Right cardiac atrium (tissue), 5 donors: ENCODE results near the gene CFAP221. TPM values are rescaled to one million over a fixed set of nuclear protein-coding genes. Genes with fewer than 3 reads are reported as not detected.
A peak's percentile ranks its signal among the peaks of the same experiment; 100 is the strongest.
"Not testable (repeated sequence)": the region's sequence is repeated elsewhere in the genome, so short reads cannot be mapped to it uniquely, and the experiment has no call there.

Experiments
- ATAC-seq, 2 donors: fragments of 200-7000 bp; cut with Tn5 transposase; one replicate each; pipeline versions ENCODE4 v1.8.0 to v1.9.1; 2020; ENCODE audit warnings: moderate library complexity in 2 of 2, mild to moderate bottlenecking in 1 of 2
- DNase-seq, 3 donors: peaks; one replicate each; pipeline ENCODE4 v3.0.0-alpha.2; 2020
- H3K27ac ChIP-seq: one replicate; pipeline ENCODE4 v1.5.1; 2013; ENCODE audit warnings: mild to moderate bottlenecking, low read length, control low read depth, moderate library complexity
- H3K27me3 ChIP-seq: one replicate; pipeline ENCODE4 v1.6.1; 2013; ENCODE audit not compliant: control insufficient read depth, insufficient read depth
- H3K4me1 ChIP-seq: one replicate; pipeline ENCODE4 v1.6.1; 2013; ENCODE audit warnings: low read length; ENCODE audit not compliant: control insufficient read depth, insufficient read depth
- H3K4me3 ChIP-seq: one replicate; pipeline ENCODE4 v1.5.1; 2013; ENCODE audit warnings: low read length, control low read depth
- H3K9me3 ChIP-seq: one replicate; pipeline ENCODE4 v1.6.1; 2013; ENCODE audit warnings: low read length; ENCODE audit not compliant: control insufficient read depth
- WGBS: extraction: QIAGEN DNeasy Blood & Tissue Kit; methylation state at CpG from one replicate; pipeline ENCODE4 v1.1.7; 2013; 5-methylcytosine and 5-hydroxymethylcytosine counted together
- intact Hi-C, 4 donors: fragments of 100-400 bp; cut with DNase I; formaldehyde crosslinking; loops; one replicate each; pipeline versions ENCODE4 v1.11.0 to v1.14.0; 2022 to 2023
- polyA plus RNA-seq: library from polyadenylated mRNA; stranded (reverse); fragments of 200-250 nt; gene quantifications from one replicate; pipeline ENCODE4 v1.2.3, GENCODE V29; 2013
- total RNA-seq, 4 donors: library from RNA; stranded (reverse); fragmentation: NEBNext Ultra II Directional; extraction: Animal tissue kit (Norgen Biotek cat#: 25700); gene quantifications; one replicate each; pipeline ENCODE4 v1.2.1, GENCODE V29; 2021
- donor health status: healthy with polysubstance abuse.
- donor health status: DM: no; HTN: yes; CAD: no.
- donor health status: DM: no; HTN: no; CAD: no.
- donor health status: DM: no; HTN: yes; CAD: no; lungs with severe emphysema.
- donor health status: DM: yes; HTN: yes; CAD: no.

The CFAP221 gene
- total and polyA plus RNA-seq, 5 donors = 0.63 to 3.7 (median 2.1) TPM

- Histone ChIP-seq H3K27me3 (no peaks in the 10 kb centered on the region), H3K4me3 (no peak overlapping the region), H3K4me1 (no peaks in the 10 kb centered on the region), H3K9me3 (no peaks in the 10 kb centered on the region), H3K27ac (no peak overlapping the region)
- ATAC-seq (no peak), DNase-seq (no peak)
- 56% methylated on average over 3 of the region's 3 CpGs for WGBS
- intact Hi-C loops = no loop called here
Measured at GRCh38 chr2:119590873-119591272, 46.6 kb downstream of the CFAP221 start.

- peak; percentile 29 to 54 for ATAC-seq
- Histone ChIP-seq H3K4me3 (no peak overlapping the region), H3K27me3 (no peaks in the 10 kb centered on the region), H3K27ac (no peak overlapping the region), H3K4me1 (no peaks in the 10 kb centered on the region), H3K9me3 (no peaks in the 10 kb centered on the region)
- 68% methylated on average over 3 of the region's 3 CpGs for WGBS
- DNase-seq = no peak
- intact Hi-C loops = no loop called here
Measured at GRCh38 chr2:119591523-119591922, 47.3 kb downstream of the CFAP221 start.

- intact Hi-C loops = no loop called here
- ATAC-seq (no peak), DNase-seq (no peak)
- Histone ChIP-seq H3K9me3 (no peaks in the 10 kb centered on the region), H3K27ac (no peak overlapping the region), H3K4me3 (no peak overlapping the region), H3K27me3 (no peaks in the 10 kb centered on the region), H3K4me1 (no peaks in the 10 kb centered on the region)
- WGBS = 84% methylated on average over 5 of the region's 5 CpGs
Measured at GRCh38 chr2:119592436-119592835, 48.2 kb downstream of the CFAP221 start.

DNA sequence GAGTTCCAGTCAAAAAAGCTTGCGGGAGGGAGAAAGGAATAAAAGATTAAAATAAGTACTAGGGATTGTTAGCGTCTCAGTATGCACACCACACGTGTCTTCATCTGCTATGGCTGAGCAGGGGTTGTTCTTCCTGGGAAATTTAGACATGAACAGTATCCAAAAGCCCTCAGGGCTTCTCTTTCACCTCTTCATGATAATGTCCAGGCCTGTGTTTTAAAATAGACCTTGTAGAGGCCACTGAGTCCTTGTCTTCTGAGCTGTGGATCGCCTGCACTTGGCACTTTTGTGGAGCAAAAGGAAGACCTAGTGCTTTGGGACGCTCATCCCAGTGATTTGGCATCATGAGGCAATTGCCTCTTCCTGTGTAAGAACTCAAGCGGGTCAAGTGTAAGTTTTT, 52.4 kb downstream of the CFAP221 start:
- Histone ChIP-seq H3K4me1 (no peaks in the 10 kb centered on the region), H3K27me3 (no peaks in the 10 kb centered on the region), H3K4me3 (no peak overlapping the region), H3K9me3 (no peaks in the 10 kb centered on the region), H3K27ac (peak overlapping the region; percentile 55)
- ATAC-seq (peak; percentile 39 to 69), DNase-seq (no peak)
- intact Hi-C loops = no loop called here
- 69% methylated on average over 6 of the region's 6 CpGs for WGBS

- Histone ChIP-seq H3K9me3 (no peaks in the 10 kb centered on the region), H3K4me3 (no peak overlapping the region), H3K4me1 (no peaks in the 10 kb centered on the region), H3K27me3 (no peaks in the 10 kb centered on the region), H3K27ac (peak overlapping the region; percentile 4)
- 53% methylated on average over 5 of the region's 5 CpGs for WGBS
- intact Hi-C loops = no loop called here
- ATAC-seq = peak; percentile 59 to 78
- DNase-seq = no peak
Measured at GRCh38 chr2:119598596-119599263, 54.5 kb downstream of the CFAP221 start.

- intact Hi-C loops = no loop called here
- Histone ChIP-seq H3K4me1 (no peaks in the 10 kb centered on the region), H3K27ac (no peak overlapping the region), H3K9me3 (no peaks in the 10 kb centered on the region), H3K4me3 (no peak overlapping the region), H3K27me3 (no peaks in the 10 kb centered on the region)
- DNase-seq = no peak
- no peak for ATAC-seq
- 61% methylated on average over 2 of the region's 2 CpGs for whole genome bisulfite sequencing
Measured at GRCh38 chr2:119599384-119599783, 55.1 kb downstream of the CFAP221 start.

DNA sequence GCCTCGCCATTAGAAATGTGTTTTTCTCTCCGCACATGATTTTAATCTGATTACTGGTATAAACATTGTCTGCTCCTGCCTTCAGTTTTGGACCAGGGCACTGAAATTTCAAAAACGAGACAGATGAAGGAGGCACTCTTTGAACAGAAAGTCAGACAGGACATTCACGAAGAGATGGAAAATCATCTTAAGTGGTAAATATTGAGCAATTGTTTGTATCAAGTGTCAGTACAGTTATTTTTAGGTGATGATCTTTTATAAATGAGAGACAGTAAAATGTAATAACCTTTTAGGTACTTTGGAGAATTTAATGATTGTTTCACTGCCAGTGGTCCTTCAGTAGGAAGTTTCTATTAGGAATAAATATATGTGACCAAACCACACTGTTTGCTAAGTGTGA, 60.8 kb downstream of the CFAP221 start:
- H3K27me3 ChIP-seq = no peaks in the 10 kb centered on the region
- WGBS = 74% methylated on average over 4 of the region's 4 CpGs
- no peak overlapping the region for H3K4me3 ChIP-seq
- H3K27ac ChIP-seq = no peak overlapping the region
- intact Hi-C loops = no loop called here
- H3K4me1 ChIP-seq = no peaks in the 10 kb centered on the region
- H3K9me3 ChIP-seq = no peaks in the 10 kb centered on the region
- ATAC-seq = no peak
- DNase-seq = no peak

GRCh38 chr2:119606674-119607073, 62.4 kb downstream of the CFAP221 start:
- Histone ChIP-seq H3K9me3 (no peaks in the 10 kb centered on the region), H3K27me3 (no peaks in the 10 kb centered on the region), H3K27ac (no peak overlapping the region), H3K4me1 (no peaks in the 10 kb centered on the region), H3K4me3 (no peak overlapping the region)
- ATAC-seq (no peak), DNase-seq (no peak)
- intact Hi-C loops = no loop called here
- WGBS = 81% methylated on average over 1 of the region's 1 CpG

GRCh38 chr2:119608553-119608952, 64.3 kb downstream of the CFAP221 start:
- WGBS = 74% methylated on average over 3 of the region's 3 CpGs
- Histone ChIP-seq H3K4me1 (no peaks in the 10 kb centered on the region), H3K4me3 (no peak overlapping the region), H3K27ac (no peak overlapping the region), H3K27me3 (no peaks in the 10 kb centered on the region), H3K9me3 (no peaks in the 10 kb centered on the region)
- intact Hi-C loops = no loop called here
- DNase-seq = no peak
- ATAC-seq = no peak

- WGBS = 69% methylated on average over 2 of the region's 2 CpGs
- Histone ChIP-seq H3K27me3 (no peaks in the 10 kb centered on the region), H3K4me3 (no peak overlapping the region), H3K4me1 (no peaks in the 10 kb centered on the region), H3K9me3 (no peaks in the 10 kb centered on the region), H3K27ac (no peak overlapping the region)
- no peak for DNase-seq
- ATAC-seq = no peak
- intact Hi-C loops = no loop called here
Measured at GRCh38 chr2:119609337-119609736, 65.1 kb downstream of the CFAP221 start.

DNA sequence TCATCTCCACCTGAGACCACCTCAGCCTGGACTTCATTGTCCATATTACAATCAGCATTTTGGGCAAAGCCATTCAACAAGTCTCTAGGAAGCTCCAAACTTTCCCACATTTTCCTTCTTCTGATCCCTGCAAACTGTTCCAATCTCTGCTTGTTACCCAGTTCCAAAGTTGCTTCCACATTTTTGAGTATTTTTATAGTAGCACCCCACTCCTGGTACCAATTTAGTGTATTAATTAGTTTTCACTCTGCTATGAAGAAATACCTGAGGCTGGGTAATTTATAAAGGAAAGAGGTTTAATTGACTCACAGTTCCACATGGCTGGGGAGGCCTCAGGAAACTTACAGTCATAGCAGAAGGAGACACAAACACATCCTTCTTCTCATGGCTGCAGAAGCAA, 69.9 kb downstream of the CFAP221 start:
- H3K4me3 ChIP-seq, H3K4me1 ChIP-seq, H3K27ac ChIP-seq, H3K27me3 ChIP-seq, DNase-seq, intact Hi-C loops, ATAC-seq, H3K9me3 ChIP-seq: not testable (repeated sequence)

DNA sequence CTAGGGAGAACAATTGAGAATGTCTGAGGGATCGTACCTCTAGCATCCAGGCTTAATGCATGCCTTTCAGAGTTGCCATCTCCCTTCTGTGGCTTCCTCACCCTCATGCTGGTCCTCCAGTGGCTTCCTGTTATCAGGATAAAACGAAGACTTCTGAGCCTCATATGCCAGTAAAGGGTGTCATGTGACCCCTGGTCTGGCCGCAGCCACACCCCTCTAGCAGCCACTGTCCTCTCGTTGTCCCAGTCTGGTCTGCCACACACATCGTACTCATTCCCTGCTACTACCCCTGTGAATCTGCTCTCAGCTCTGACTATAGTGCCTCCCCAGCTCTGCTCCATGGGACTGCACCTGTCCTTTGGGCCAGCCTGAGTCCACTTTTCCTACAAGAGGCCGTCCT, 72.2 kb downstream of the CFAP221 start:
- no peaks in the 10 kb centered on the region for H3K4me1 ChIP-seq
- 77% methylated on average over 6 of the region's 6 CpGs for whole genome bisulfite sequencing
- H3K27me3 ChIP-seq = no peaks in the 10 kb centered on the region
- intact Hi-C loops = no loop called here
- DNase-seq = no peak
- peak in 1 of 2 donors; percentile 11 for ATAC-seq
- H3K27ac ChIP-seq = no peak overlapping the region
- no peak overlapping the region for H3K4me3 ChIP-seq
- H3K9me3 ChIP-seq = no peaks in the 10 kb centered on the region
